ENCODE results near the gene NUPR2. TPM values are rescaled to one million over a fixed set of nuclear protein-coding genes. Genes with fewer than 3 reads are reported as not detected.
A peak's percentile ranks its signal among the peaks of the same experiment; 100 is the strongest.
"Not testable (repeated sequence)": the region's sequence is repeated elsewhere in the genome, so short reads cannot be mapped to it uniquely, and the experiment has no call there.

Gene NUPR2
- total and polyA plus RNA-seq, 4 donors, result not detected

- not testable (repeated sequence) for H3K27ac ChIP-seq (ENCODE audit: low read depth in 1 of 2, low read length in 2 of 2); H3K27me3 ChIP-seq (ENCODE audit: control insufficient read depth in 4 of 4, insufficient read depth in 4 of 4, low read length in 3 of 4); H3K9ac ChIP-seq (ENCODE audit: low read depth in 1 of 2, low read length in 2 of 2); H3K9me3 ChIP-seq (ENCODE audit: control insufficient read depth in 4 of 4, low read length in 3 of 4); DNase-seq (ENCODE audit: low spot score); H3K4me3 ChIP-seq (ENCODE audit: low read depth in 1 of 3, low read length in 3 of 3); H3K4me1 ChIP-seq (ENCODE audit: control insufficient read depth in 4 of 4, insufficient read depth in 4 of 4, low read length in 3 of 4)
- 95% methylated on average over 8 of the region's 8 CpGs for WGBS
- H3K36me3 ChIP-seq (ENCODE audit: control insufficient read depth in 4 of 4, insufficient read depth in 3 of 4, low read depth in 1 of 4, low read length in 3 of 4), result peaks cover 11 to 37% (median 32%) of the 10 kb centered on the region in 4 donors
- TF ChIP-seq HNF4A (conservative IDR thresholded peaks at IDR 0.05), result peak in 1 of 2 donors; percentile 10
These were observed 17.8 kb downstream of the NUPR2 start for GRCh38 chr7:56098187-56099008.

- DNase-seq (ENCODE audit: low spot score), result no peak
- Histone ChIP-seq H3K27ac (ENCODE audit: low read depth in 1 of 2, low read length in 2 of 2) (no peak overlapping the region), H3K4me3 (ENCODE audit: low read depth in 1 of 3, low read length in 3 of 3) (no peak overlapping the region), H3K9me3 (ENCODE audit: control insufficient read depth in 4 of 4, low read length in 3 of 4) (no peaks in the 10 kb centered on the region), H3K27me3 (ENCODE audit: control insufficient read depth in 4 of 4, insufficient read depth in 4 of 4, low read length in 3 of 4) (no peaks in the 10 kb centered on the region), H3K9ac (ENCODE audit: low read depth in 1 of 2, low read length in 2 of 2) (no peak overlapping the region), H3K4me1 (ENCODE audit: control insufficient read depth in 4 of 4, insufficient read depth in 4 of 4, low read length in 3 of 4) (peaks cover under 1 to 8% (median 3%) of the 10 kb centered on the region in 4 donors), H3K36me3 (ENCODE audit: control insufficient read depth in 4 of 4, insufficient read depth in 3 of 4, low read depth in 1 of 4, low read length in 3 of 4) (peaks cover 9 to 31% (median 27%) of the 10 kb centered on the region in 4 donors)
- 73% methylated on average over 5 of the region's 5 CpGs for WGBS
- TF ChIP-seq RXRA (IDR thresholded peaks at IDR 0.05) (peak in 1 of 2 donors; percentile 14), JUND (IDR thresholded peaks at IDR 0.05) (peak in 1 of 2 donors; percentile 39), GABPA (IDR thresholded peaks at IDR 0.05 in 1 of 2, conservative IDR thresholded peaks at IDR 0.05 in 1 of 2) (no peak)
These were observed 18.5 kb downstream of the NUPR2 start for GRCh38 chr7:56097700-56098099.

- Histone ChIP-seq H3K4me3 (ENCODE audit: low read depth in 1 of 3, low read length in 3 of 3) (no peak within 1 kb of the TSS), H3K27ac (ENCODE audit: low read depth in 1 of 2, low read length in 2 of 2) (peak within 1 kb of the TSS; percentile 14 to 43)
These were observed 23.3 kb downstream of the NUPR2 start, which contains the start of gene PHKG1 for GRCh38 chr7:56092789-56093531. TSS of gene PHKG1 (minus strand) at chr7:56092952. CDS start at chr7:56088941, 4,011 bp downstream.

More at GRCh38 chr7:56092789-56093531, 23.3 kb downstream of the NUPR2 start, which contains the start of gene PHKG1:
- Histone ChIP-seq H3K36me3 (ENCODE audit: control insufficient read depth in 4 of 4, insufficient read depth in 3 of 4, low read depth in 1 of 4, low read length in 3 of 4) (no peaks in the 10 kb centered on the region), H3K4me1 (ENCODE audit: control insufficient read depth in 4 of 4, insufficient read depth in 4 of 4, low read length in 3 of 4) (peaks cover 1 to 13% (median 7%) of the 10 kb centered on the region in 4 donors), H3K27me3 (ENCODE audit: control insufficient read depth in 4 of 4, insufficient read depth in 4 of 4, low read length in 3 of 4) (no peaks in the 10 kb centered on the region), H3K9ac (ENCODE audit: low read depth in 1 of 2, low read length in 2 of 2) (no peak within 1 kb of the TSS), H3K9me3 (ENCODE audit: control insufficient read depth in 4 of 4, low read length in 3 of 4) (no peaks in the 10 kb centered on the region)
- peak; percentile 80 to 84 for TF ChIP-seq RAD21 (IDR thresholded peaks at IDR 0.05)
- no peak for TF ChIP-seq ZBTB33 (IDR thresholded peaks at IDR 0.05)
- TF ChIP-seq RXRA (IDR thresholded peaks at IDR 0.05), result peak; percentile 24 to 28
- no peak for TF ChIP-seq TAF1 (conservative IDR thresholded peaks at IDR 0.05)
- TF ChIP-seq JUND (IDR thresholded peaks at IDR 0.05), result no peak
- TF ChIP-seq REST (IDR thresholded peaks at IDR 0.05), result no peak
- TF ChIP-seq HNF4A (conservative IDR thresholded peaks at IDR 0.05), result no peak
- peak; percentile 36 for TF ChIP-seq NR2F2 (IDR thresholded peaks at IDR 0.05)
- no peak for TF ChIP-seq FOXA1 (IDR thresholded peaks at IDR 0.05)
- TF ChIP-seq YY1 (IDR thresholded peaks at IDR 0.05), result no peak
- TF ChIP-seq SP1 (IDR thresholded peaks at IDR 0.05), result no peak
- no peak for TF ChIP-seq EGR1 (IDR thresholded peaks at IDR 0.05; ENCODE audit: low read depth in 2 of 2)
- TF ChIP-seq CTCF (IDR thresholded peaks at IDR 0.05; ENCODE audit: low read depth, low read length, missing input control), result peak; percentile 64
- TF ChIP-seq GABPA (IDR thresholded peaks at IDR 0.05 in 1 of 2, conservative IDR thresholded peaks at IDR 0.05 in 1 of 2), result no peak
- TF ChIP-seq MAX (IDR thresholded peaks at IDR 0.05), result no peak
- no peak for TF ChIP-seq ATF3 (IDR thresholded peaks at IDR 0.05)
- DNase-seq (ENCODE audit: low spot score), result no peak
- WGBS, result 28% methylated on average over 19 of the region's 19 CpGs

Measured in liver (tissue), 9 donors.